Measurements from ENCODE around the gene RELN. TPM values are rescaled to one million over a fixed set of nuclear protein-coding genes. Genes with fewer than 3 reads are reported as not detected.

The RELN gene
- total RNA-seq, 2 experiments from 2014 or later: not detected

GRCh38 chr7:103651593-103652377 is 337.7 kb downstream of the RELN start:
- H3K9me3 Mint-ChIP-seq: no peaks in the 10 kb centered on the region
- H3K27ac Mint-ChIP-seq: no peak overlapping the region
- no peaks in the 10 kb centered on the region for H3K36me3 Mint-ChIP-seq
- no peaks in the 10 kb centered on the region for H3K4me1 Mint-ChIP-seq
- DNase-seq (no peak), ATAC-seq (ENCODE audit: low read depth) (no peak)
- no peak overlapping the region for H3K4me3 Mint-ChIP-seq
- POLR2A ChIA-PET: no interaction called here
- H3K27me3 Mint-ChIP-seq: peaks cover 2% of the 10 kb centered on the region

- Mint-ChIP-seq H3K27me3 (peaks cover 2% of the 10 kb centered on the region), H3K4me3 (no peak overlapping the region), H3K36me3 (no peaks in the 10 kb centered on the region), H3K27ac (no peak overlapping the region), H3K9me3 (no peaks in the 10 kb centered on the region), H3K4me1 (no peaks in the 10 kb centered on the region)
- no peak for ATAC-seq (ENCODE audit: low read depth)
- DNase-seq: no peak
- POLR2A ChIA-PET: no interaction called here
Measured at GRCh38 chr7:103649052-103649451, 340.4 kb downstream of the RELN start.

DNA sequence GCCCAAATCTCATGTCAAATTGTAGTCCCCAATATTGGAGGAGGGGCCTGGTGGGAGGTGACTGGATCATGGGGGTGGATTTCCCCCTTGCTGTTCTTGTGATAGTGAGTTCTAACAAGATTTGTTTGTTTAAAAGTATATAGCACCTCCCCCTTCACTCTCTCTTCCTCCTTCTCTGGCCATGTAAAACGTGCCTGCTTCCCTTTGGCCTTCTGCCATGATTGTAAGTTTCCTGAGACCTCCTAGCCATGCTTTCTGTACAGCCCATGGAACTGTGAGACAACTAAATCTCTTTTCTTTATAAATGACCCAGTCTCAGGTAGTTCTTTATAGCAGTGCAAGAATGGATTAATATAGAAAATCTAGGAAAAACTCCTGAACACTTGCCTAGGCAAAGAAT is 341.3 kb downstream of the RELN start:
- Mint-ChIP-seq H3K4me3 (no peak overlapping the region), H3K27ac (peak overlapping the region; percentile 11), H3K27me3 (peaks cover 2% of the 10 kb centered on the region), H3K9me3 (peaks cover 3% of the 10 kb centered on the region), H3K4me1 (no peaks in the 10 kb centered on the region), H3K36me3 (no peaks in the 10 kb centered on the region)
- no peak for DNase-seq
- no peak for ATAC-seq (ENCODE audit: low read depth)
- POLR2A ChIA-PET: no interaction called here

DNA sequence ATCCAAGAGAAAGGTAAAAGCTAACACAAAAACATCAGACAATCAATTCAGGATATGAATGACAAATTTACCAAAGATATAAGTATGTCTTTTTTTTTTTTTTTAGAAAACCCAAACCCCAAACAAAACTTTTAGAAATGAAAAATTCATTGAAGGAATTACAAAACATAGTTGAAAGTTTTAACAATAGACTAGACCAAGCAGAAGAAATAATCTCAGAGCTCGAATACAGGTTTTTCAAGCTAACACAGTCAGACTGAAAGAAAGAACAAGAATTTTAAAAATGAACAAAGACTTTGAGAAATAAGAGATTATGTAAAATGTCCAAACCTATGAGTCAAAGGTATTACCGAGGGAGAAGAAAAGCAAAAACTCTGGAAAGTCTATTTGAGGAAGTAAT is 345.1 kb downstream of the RELN start:
- DNase-seq: no peak
- Mint-ChIP-seq H3K4me1 (no peaks in the 10 kb centered on the region), H3K4me3 (no peak overlapping the region), H3K27me3 (no peaks in the 10 kb centered on the region), H3K27ac (no peak overlapping the region), H3K9me3 (peaks cover 3% of the 10 kb centered on the region), H3K36me3 (no peaks in the 10 kb centered on the region)
- ATAC-seq (ENCODE audit: low read depth): no peak
- POLR2A ChIA-PET: no interaction called here

DNA sequence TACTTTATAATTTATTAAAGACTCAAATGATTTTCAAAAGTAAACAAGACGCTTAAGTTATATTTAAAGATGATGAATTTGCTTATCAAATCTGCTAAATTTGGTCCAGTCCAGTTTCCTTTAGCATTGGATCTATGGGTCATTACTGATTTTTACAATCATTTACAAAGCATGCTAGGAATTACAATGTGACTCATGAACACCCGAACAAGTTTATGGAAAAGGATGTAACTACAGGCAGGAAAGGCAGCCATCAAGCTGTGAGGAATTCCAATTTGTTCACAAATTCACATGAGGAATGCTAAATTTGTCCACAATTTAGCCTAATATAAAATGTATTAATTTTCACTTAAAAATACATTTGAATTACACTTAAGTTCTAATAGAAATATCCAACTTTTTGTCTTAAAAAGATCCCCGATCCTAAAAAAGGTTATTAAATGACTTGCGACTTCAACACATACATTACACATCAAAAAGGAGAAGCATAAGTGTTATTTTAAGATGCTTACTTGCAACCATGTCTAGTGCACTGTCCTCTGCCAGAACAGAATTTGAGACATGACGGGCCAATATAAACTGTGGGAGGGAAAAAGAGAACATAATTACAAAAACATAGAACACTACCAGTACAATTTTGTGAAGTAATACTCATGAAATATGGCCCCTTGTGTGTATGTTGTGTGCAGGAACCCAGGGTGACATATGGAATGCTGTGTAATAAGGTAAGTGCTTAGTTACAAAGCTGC is 349.3 kb downstream of the RELN start:
- no peaks in the 10 kb centered on the region for H3K4me1 Mint-ChIP-seq
- no peak overlapping the region for H3K27ac Mint-ChIP-seq
- H3K9me3 Mint-ChIP-seq: peaks cover 3% of the 10 kb centered on the region
- no peak overlapping the region for H3K4me3 Mint-ChIP-seq
- H3K27me3 Mint-ChIP-seq: no peaks in the 10 kb centered on the region
- no peak for ATAC-seq (ENCODE audit: low read depth)
- DNase-seq: no peak
- POLR2A ChIA-PET: no interaction called here
- H3K36me3 Mint-ChIP-seq: no peaks in the 10 kb centered on the region

- H3K27me3 Mint-ChIP-seq: no peaks in the 10 kb centered on the region
- ATAC-seq (ENCODE audit: low read depth) (no peak), DNase-seq (no peak)
- H3K4me1 Mint-ChIP-seq: no peaks in the 10 kb centered on the region
- no peaks in the 10 kb centered on the region for H3K36me3 Mint-ChIP-seq
- H3K27ac Mint-ChIP-seq: no peak overlapping the region
- POLR2A ChIA-PET: no interaction called here
- no peaks in the 10 kb centered on the region for H3K9me3 Mint-ChIP-seq
- H3K4me3 Mint-ChIP-seq: no peak overlapping the region
Measured at GRCh38 chr7:103637726-103638125, 351.7 kb downstream of the RELN start.

GRCh38 chr7:103637094-103637493 is 352.4 kb downstream of the RELN start:
- Mint-ChIP-seq H3K4me1 (no peaks in the 10 kb centered on the region), H3K4me3 (no peak overlapping the region), H3K27me3 (no peaks in the 10 kb centered on the region), H3K36me3 (no peaks in the 10 kb centered on the region), H3K27ac (no peak overlapping the region), H3K9me3 (no peaks in the 10 kb centered on the region)
- ATAC-seq (ENCODE audit: low read depth) (no peak), DNase-seq (no peak)
- POLR2A ChIA-PET: no interaction called here

- POLR2A ChIA-PET: no interaction called here
- no peaks in the 10 kb centered on the region for H3K4me1 Mint-ChIP-seq
- no peaks in the 10 kb centered on the region for H3K27me3 Mint-ChIP-seq
- H3K9me3 Mint-ChIP-seq: no peaks in the 10 kb centered on the region
- H3K4me3 Mint-ChIP-seq: no peak overlapping the region
- no peak for ATAC-seq (ENCODE audit: low read depth)
- DNase-seq: no peak
- no peak overlapping the region for H3K27ac Mint-ChIP-seq
- H3K36me3 Mint-ChIP-seq: no peaks in the 10 kb centered on the region
Measured at GRCh38 chr7:103636153-103636552, 353.3 kb downstream of the RELN start.

DNA sequence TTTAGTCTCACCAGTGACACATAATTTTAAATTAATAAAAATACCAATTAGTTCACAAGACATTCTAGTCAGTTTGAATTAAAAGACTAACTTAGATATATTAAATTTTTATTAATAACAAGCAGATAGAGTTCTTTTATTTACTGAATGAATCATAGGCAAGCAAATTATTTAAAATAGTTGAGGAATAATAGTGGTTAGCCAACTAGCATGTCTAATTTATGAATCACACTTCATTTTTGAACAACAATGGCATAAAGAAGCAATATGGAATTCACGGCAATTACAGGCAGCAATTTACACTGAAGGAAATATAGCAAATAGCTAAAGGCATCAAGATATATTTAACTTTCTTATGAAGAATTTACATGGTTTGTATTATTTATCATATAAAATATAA is 356.5 kb downstream of the RELN start:
- H3K4me3 Mint-ChIP-seq: no peak overlapping the region
- H3K27ac Mint-ChIP-seq: no peak overlapping the region
- H3K36me3 Mint-ChIP-seq: no peaks in the 10 kb centered on the region
- no peaks in the 10 kb centered on the region for H3K4me1 Mint-ChIP-seq
- H3K27me3 Mint-ChIP-seq: no peaks in the 10 kb centered on the region
- ATAC-seq (ENCODE audit: low read depth): no peak
- POLR2A ChIA-PET: no interaction called here
- no peaks in the 10 kb centered on the region for H3K9me3 Mint-ChIP-seq
- no peak for DNase-seq

GRCh38 chr7:103632005-103632639 is 357.3 kb downstream of the RELN start:
- H3K9me3 Mint-ChIP-seq: no peaks in the 10 kb centered on the region
- ATAC-seq (ENCODE audit: low read depth) (no peak), DNase-seq (no peak)
- no peaks in the 10 kb centered on the region for H3K4me1 Mint-ChIP-seq
- H3K36me3 Mint-ChIP-seq: no peaks in the 10 kb centered on the region
- no peak overlapping the region for H3K27ac Mint-ChIP-seq
- no peak overlapping the region for H3K4me3 Mint-ChIP-seq
- POLR2A ChIA-PET: no interaction called here
- H3K27me3 Mint-ChIP-seq: no peaks in the 10 kb centered on the region

DNA sequence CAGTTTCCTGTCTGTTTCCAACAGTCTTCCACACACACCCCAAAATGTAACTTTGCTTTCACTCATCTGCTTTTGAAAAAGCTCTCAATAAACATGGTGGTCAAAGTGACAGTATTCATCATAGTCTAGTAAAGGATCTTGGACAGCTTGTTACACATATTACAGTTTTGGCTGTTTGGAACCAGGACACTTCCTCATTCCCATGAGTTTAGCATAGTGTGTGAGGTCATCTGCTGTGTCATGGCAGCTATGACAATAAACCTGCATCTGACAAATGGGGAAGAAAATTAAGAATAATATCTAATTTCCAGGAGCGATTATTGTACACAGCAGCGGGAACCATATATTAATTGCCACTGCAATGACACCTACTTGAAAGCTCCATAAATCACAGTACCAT is 359.1 kb downstream of the RELN start:
- POLR2A ChIA-PET: no interaction called here
- no peak for DNase-seq
- no peaks in the 10 kb centered on the region for H3K9me3 Mint-ChIP-seq
- no peak overlapping the region for H3K27ac Mint-ChIP-seq
- H3K4me1 Mint-ChIP-seq: no peaks in the 10 kb centered on the region
- H3K36me3 Mint-ChIP-seq: no peaks in the 10 kb centered on the region
- H3K4me3 Mint-ChIP-seq: no peak overlapping the region
- H3K27me3 Mint-ChIP-seq: no peaks in the 10 kb centered on the region
- no peak for ATAC-seq (ENCODE audit: low read depth)

GRCh38 chr7:103628742-103629141 is 360.7 kb downstream of the RELN start:
- POLR2A ChIA-PET: no interaction called here
- H3K4me1 Mint-ChIP-seq: no peaks in the 10 kb centered on the region
- no peaks in the 10 kb centered on the region for H3K9me3 Mint-ChIP-seq
- no peaks in the 10 kb centered on the region for H3K27me3 Mint-ChIP-seq
- no peaks in the 10 kb centered on the region for H3K36me3 Mint-ChIP-seq
- ATAC-seq (ENCODE audit: low read depth) (no peak), DNase-seq (no peak)
- no peak overlapping the region for H3K27ac Mint-ChIP-seq
- no peak overlapping the region for H3K4me3 Mint-ChIP-seq

DNA sequence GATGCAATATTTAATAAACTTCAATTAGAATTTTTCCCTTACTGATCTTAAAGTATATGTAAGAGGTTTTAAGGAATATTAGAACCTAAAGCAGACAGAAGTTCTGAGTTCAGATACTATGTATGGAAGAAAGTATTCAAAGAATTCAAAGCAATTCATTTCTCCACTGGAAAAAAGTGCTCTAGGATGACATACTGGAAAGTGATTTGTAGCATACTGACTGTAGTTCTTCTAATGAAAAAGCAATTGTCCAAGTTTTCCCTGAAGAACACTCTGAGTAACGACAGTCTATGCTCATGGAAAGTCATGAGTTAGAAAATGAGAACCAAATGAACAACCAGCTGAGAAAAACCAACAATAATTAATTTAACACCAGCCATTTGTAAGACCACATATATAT is 362.7 kb downstream of the RELN start:
- POLR2A ChIA-PET: no interaction called here
- H3K4me1 Mint-ChIP-seq: no peaks in the 10 kb centered on the region
- H3K27ac Mint-ChIP-seq: no peak overlapping the region
- H3K27me3 Mint-ChIP-seq: no peaks in the 10 kb centered on the region
- H3K9me3 Mint-ChIP-seq: no peaks in the 10 kb centered on the region
- no peak for DNase-seq
- H3K4me3 Mint-ChIP-seq: no peak overlapping the region
- no peaks in the 10 kb centered on the region for H3K36me3 Mint-ChIP-seq
- no peak for ATAC-seq (ENCODE audit: low read depth)

DNA sequence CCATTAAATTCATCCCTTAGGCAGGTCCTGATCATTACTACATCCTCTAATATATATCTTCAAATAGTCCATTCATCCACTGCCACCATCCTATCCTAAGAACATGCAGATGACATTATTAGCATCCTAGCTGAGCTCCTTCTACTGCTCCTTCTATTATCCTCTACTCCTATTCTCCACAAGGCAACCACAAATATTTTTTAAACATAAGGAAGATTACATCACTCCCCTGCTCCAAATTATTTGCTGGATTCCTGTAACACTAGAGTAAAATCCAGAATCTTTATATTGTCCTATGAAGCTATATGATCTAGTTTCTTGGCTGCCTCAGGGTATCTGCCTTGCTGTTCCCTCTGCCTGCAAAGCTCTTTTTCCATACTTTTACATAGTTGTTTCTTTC is 367.2 kb downstream of the RELN start:
- H3K4me3 Mint-ChIP-seq: no peak overlapping the region
- ATAC-seq (ENCODE audit: low read depth) (no peak), DNase-seq (no peak)
- H3K4me1 Mint-ChIP-seq: no peaks in the 10 kb centered on the region
- H3K27me3 Mint-ChIP-seq: no peaks in the 10 kb centered on the region
- POLR2A ChIA-PET: no interaction called here
- H3K36me3 Mint-ChIP-seq: no peaks in the 10 kb centered on the region
- H3K27ac Mint-ChIP-seq: no peak overlapping the region
- H3K9me3 Mint-ChIP-seq: no peaks in the 10 kb centered on the region

Data from activated naive CD8-positive, alpha-beta T cell treated with anti-CD3 and anti-CD28 coated beads, Interleukin-2, amount 10 ng/mL, durations not matched to agents 7 days and 5 days (primary cell).